GM21381 (cell line): ENCODE data around the gene R3HDM4.
"Not testable (repeated sequence)": the region's sequence is repeated elsewhere in the genome, so short reads cannot be mapped to it uniquely, and the experiment has no call there.

Experiments
- ATAC-seq: cut with Tn5 transposase; IDR thresholded peaks from one replicate; pipeline ENCODE4 v1.9.1; 2021; ENCODE audit warnings: mild to moderate bottlenecking, moderate library complexity; ENCODE audit not compliant: unreplicated experiment

Gene R3HDM4

GRCh38 chr19:913080-913748 lies at the start of gene R3HDM4:
R3HDM4 (minus strand) TSS chr19:913219; CDS start chr19:913157, 62 bp downstream.
- ATAC-seq = peak; percentile 51

- ATAC-seq = no peak
Measured at GRCh38 chr19:961866-962620, 49.0 kb upstream of the R3HDM4 start.

DNA sequence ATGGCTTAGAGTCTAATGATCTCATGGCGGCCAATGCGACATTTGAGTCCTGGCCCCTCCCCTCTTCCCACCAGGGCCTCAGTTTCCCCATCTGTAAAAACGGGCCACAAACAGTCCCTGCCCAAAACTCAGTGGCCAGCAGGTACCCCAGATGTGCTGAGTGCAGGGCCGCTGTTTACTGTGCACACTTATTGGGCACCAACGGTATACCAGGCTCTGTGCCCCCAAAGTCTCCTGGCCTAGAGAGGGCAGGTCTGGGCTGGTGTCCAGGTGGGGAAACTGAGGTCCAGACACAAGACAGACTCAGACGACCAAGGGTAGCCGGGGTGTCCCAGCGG lies 47.6 kb upstream of the R3HDM4 start:
- ATAC-seq = no peak

DNA sequence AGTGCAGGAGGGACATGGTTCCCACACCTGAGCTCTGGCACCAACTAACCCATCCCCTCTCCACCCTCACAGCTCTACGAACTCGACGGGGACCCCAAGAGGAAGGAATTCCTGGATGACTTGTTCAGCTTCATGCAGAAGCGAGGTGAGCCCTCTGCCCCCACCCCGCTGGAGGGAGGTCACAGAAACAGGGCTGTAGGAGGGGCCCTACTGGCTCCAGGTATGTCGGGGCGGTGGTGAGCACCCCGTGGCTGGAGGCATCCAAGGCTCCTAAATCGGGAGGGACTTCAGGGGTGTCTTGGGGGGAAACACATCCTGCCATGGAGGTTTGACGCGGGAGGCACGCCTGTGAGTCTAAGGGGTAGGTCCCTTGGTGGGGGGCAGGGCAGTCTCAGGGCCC lies 47.0 kb upstream of the R3HDM4 start:
- no peak for ATAC-seq

DNA sequence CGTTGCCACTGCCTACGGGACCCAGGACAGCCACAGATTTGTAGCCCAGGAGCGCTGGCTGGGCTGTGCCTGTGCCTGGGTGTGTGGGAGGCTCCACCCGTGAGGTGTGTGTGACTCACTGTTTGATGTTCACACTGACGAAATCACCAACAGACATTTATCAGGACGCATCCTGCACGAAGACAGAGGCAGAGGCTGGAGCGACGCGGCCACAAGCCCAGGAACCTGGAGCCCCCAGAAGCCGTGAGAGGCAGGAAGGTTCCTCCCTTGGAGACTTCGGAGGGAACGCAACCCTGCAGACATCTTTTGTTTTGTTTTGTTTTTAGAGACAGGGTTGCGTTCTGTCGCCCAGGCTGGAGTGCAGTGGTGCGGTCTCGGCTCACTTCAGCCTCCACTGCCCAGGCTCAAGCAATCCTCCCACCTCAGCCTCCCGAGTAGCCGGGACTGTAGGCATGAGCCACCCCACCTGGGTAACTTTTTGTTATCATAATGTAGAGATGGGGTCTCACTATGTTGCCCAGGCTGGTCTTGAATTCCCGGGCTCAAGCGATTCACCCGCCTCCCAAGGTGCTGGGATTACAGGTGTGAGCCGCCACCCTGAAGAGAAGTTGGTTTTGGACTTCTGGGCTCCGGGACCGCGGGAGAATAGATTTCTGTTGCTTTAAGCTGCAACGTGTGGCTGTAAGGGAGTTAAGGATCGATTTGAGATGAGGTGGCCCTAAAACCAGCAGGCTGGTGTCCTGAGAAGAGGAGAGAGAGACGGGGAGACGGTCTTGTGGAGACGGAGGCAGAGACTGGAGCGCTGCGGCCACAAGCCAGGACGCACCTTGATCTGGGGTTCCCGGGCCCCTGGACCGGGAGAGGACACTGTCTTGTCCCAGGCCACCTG lies 46.2 kb upstream of the R3HDM4 start:
- no peak for ATAC-seq

DNA sequence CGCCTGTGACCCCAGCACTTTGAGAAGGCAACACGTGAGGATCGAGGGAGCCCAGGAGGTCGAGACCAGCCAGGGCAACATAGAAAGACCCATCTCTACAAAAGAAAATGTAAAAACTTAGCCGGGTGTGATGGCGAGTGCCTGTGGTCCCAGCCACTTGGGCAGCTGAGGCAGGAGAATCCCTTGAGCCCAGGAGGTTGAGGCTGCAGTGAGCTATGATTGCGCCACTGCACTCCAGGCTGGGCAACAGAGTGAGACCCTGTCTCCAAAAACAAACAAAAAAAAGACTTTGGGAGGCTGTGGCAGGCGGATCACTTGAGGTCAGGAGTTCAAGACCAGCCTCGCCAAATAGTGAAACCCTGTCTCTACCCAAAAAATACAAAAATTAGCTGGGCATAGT lies 44.6 kb upstream of the R3HDM4 start:
- not testable (repeated sequence) for ATAC-seq

DNA sequence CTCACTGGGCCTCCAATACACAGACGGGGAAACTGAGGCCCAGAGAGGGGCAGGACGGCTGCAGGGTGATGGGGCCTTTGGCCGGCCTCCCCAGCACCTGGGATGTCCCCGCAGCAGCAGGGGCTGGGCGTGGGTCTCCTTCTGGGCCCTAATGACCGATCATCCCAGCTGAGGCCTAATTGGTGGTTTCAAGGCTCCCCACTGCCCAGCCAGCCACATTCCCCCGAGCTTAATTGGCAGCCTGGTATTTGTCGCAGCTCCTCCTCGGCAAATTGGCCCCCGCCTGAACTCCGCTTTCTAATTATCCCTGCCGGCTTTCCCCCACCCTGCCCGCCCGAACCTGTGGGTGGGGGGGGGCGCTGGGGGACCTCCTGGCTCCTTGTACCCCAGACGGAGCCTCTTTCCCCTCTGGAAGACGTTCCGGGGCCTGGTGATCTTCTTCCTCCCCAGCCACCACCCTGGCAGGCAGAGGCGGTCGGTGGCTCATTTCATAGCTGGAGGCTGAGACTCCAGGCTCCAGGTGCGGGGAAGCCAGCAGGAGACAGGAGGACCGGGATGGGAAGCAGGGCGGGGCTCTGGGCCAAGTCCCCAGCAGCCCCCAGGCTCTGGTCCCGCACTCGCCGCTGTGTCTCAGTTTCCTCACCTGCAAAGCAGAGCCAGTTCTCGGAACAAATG lies 43.9 kb upstream of the R3HDM4 start:
- ATAC-seq = no peak

GRCh38 chr19:955803-956765 lies 43.1 kb upstream of the R3HDM4 start:
- no peak for ATAC-seq

GRCh38 chr19:954672-955494 lies 41.9 kb upstream of the R3HDM4 start:
- no peak for ATAC-seq

DNA sequence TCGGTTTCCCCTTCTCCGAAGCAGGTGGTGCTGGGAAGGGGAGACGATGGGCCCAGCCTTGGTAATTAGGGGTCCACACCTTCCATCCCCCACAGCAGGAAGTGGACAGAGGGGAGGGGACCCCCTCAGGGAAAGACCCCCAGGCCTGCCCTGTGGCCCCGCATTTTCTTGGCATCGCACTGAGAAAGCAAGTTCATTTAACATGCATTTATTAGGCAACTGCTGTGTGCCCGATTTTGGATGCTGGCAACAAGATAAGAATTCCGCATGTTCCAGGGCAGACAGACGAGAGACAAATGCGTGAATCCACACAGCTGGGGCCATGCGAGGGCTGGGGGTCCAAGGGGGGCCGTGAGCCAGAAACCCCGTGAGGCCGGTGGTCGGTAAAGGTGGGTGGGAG lies 41.3 kb upstream of the R3HDM4 start:
- no peak for ATAC-seq

DNA sequence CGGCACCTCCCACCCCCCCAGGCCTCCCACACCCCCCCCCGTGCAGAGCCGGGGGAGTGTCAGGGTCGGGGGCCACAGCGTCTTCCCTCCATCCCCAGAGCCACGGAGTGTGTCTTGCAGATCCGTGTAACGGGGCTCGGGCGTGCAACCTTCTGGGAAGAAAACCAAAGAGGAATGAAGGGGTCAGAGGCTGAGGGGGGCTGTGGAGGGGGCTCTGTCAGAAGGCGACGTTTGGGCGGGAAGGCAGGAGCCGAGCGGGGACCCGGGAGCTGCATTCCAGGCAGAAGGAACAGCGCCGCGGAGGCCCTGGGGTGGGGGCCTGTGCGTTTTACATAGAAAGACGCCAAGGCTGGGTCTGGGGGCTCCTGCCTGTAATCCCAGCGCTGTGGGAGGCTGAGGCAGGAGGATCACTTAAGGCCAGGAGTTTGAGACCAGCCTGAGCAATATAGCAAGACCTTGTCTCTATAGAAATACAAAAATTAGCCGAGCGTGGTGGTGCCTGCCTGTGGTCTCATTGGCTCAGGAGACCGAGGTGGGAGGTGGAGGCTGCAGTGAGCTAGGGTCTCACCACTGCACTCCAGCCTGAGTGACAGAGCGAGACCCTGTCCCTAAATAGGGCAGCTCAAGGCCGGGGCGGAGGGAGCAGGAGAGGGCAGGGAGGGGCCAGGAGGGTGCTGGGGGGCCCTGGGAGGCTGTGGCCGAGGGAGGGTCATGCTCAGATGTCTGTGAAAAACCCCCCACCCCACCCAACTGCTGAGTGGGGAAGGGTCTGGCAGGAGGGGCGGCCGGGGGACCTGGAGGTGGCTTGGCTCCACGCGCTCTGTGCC lies 40.6 kb upstream of the R3HDM4 start:
- no peak for ATAC-seq

- ATAC-seq = no peak
Measured at GRCh38 chr19:952680-953444, 39.8 kb upstream of the R3HDM4 start.

GRCh38 chr19:952049-952679 lies 39.1 kb upstream of the R3HDM4 start:
- ATAC-seq = no peak

- ATAC-seq = no peak
Measured at GRCh38 chr19:950352-951066, 37.5 kb upstream of the R3HDM4 start.

DNA sequence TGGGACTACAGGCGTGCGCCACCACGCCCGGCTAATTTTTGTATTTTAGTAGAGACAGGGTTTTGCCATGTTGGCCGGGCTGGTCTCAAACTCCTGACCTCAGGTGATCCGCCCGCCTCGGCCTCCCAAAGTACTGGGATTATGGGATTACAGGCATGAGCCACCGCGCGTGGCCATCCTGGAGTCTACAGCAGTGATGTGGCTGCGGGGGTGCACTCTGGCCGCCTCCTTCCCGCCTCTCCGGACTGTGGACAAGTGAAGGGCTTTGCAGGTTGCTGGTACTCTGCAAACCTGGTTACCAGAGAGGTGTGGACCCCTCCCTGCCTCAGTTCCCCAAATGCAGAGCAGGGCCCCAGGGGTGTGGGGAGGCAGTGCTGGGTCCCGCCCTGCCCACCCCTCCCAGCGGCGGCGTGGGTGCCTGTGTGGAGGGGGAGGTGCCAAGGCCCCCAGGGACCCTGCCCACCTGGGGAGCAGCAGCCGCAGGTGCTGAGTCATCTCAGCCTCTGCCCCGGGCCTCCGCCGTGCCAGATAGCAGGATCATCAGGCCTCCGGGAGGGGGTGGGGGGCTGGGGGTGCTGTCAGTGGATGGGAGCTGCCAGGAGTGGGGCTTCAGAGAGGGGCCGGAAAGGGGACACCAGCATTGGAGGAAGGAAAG lies 36.0 kb upstream of the R3HDM4 start:
- no peak for ATAC-seq
